Osteocyte (in vitro differentiated cells): ENCODE measurements around the gene PSMC6. TPM values are rescaled to one million over a fixed set of nuclear protein-coding genes. Genes with fewer than 3 reads are reported as not detected.

Experiments used
- DNase-seq: peaks from one replicate; pipeline ENCODE4 v3.0.0; 2021; ENCODE audit warnings: mixed read lengths; ENCODE audit not compliant: unreplicated experiment; ENCODE audit errors: extremely low spot score
- H3K27ac Mint-ChIP-seq: one replicate; pipeline ENCODE4 v1.8.0; 2021; ENCODE audit warnings: mild to moderate bottlenecking, mixed read lengths; ENCODE audit not compliant: unreplicated experiment
- H3K27me3 Mint-ChIP-seq: one replicate; pipeline ENCODE4 v1.8.0; 2021; ENCODE audit warnings: mixed read lengths; ENCODE audit not compliant: unreplicated experiment
- H3K36me3 Mint-ChIP-seq: one replicate; pipeline ENCODE4 v1.8.0; 2021; ENCODE audit warnings: mixed read lengths; ENCODE audit not compliant: unreplicated experiment
- H3K4me1 Mint-ChIP-seq: one replicate; pipeline ENCODE4 v1.8.0; 2021; ENCODE audit warnings: mixed read lengths; ENCODE audit not compliant: unreplicated experiment
- H3K4me3 Mint-ChIP-seq: one replicate; pipeline ENCODE4 v1.8.0; 2021; ENCODE audit warnings: mild to moderate bottlenecking, moderate library complexity, mixed read lengths; ENCODE audit not compliant: unreplicated experiment
- H3K9me3 Mint-ChIP-seq: one replicate; pipeline ENCODE4 v1.8.0; 2021; ENCODE audit warnings: mixed read lengths; ENCODE audit not compliant: unreplicated experiment
- CTCF ChIP-seq: fragments of 200-600 bp; sonication (generic); IDR thresholded peaks from 2 replicates; pipeline ENCODE4 v1.5.0; 2021; ENCODE audit warnings: antibody characterized with exemption, mild to moderate bottlenecking, moderate library complexity
- long read RNA-seq: library from polyadenylated mRNA; unstranded; transcript quantifications from one replicate; pipeline ENCODE4 v2.0.0, GENCODE V29; 2021
- total RNA-seq: library from RNA; stranded (reverse); gene quantifications from 2 replicates; pipeline ENCODE4 v1.2.1, GENCODE V29; 2021

The PSMC6 gene
- total RNA-seq = 69.4 and 79.8 TPM in 2 replicates
- long read RNA-seq, transcript PSMC6-201 (14 exons, 2,188 nt) = major isoform, 647 of 704 reads
- long read RNA-seq, partial matches to known transcripts = 13 of 704 reads
- long read RNA-seq, other reads (novel, unspliced or antisense) = 40 of 704 reads

- no peaks in the 10 kb centered on the region for H3K9me3 Mint-ChIP-seq
- DNase-seq = peak; percentile 95
- peak within 1 kb of the TSS; percentile 99 for H3K4me3 Mint-ChIP-seq
- H3K4me1 Mint-ChIP-seq = peaks cover 36% of the 10 kb centered on the region
- peak within 1 kb of the TSS; percentile 98 for H3K27ac Mint-ChIP-seq
- peaks cover 31% of the 10 kb centered on the region for H3K36me3 Mint-ChIP-seq
- TF ChIP-seq CTCF = no peak
- H3K27me3 Mint-ChIP-seq = no peaks in the 10 kb centered on the region
Measured at GRCh38 chr14:52706724-52707706, at the start of gene PSMC6. TSS of gene PSMC6 (plus strand) at chr14:52707200. CDS start at chr14:52707220, 20 bp downstream.

- H3K27ac Mint-ChIP-seq = no peak overlapping the region
- DNase-seq = no peak
- H3K4me1 Mint-ChIP-seq = no peaks in the 10 kb centered on the region
- no peaks in the 10 kb centered on the region for H3K9me3 Mint-ChIP-seq
- no peak for TF ChIP-seq CTCF
- peaks cover 19% of the 10 kb centered on the region for H3K36me3 Mint-ChIP-seq
- H3K4me3 Mint-ChIP-seq = no peak overlapping the region
- no peaks in the 10 kb centered on the region for H3K27me3 Mint-ChIP-seq
Measured at GRCh38 chr14:52660325-52660724, 46.7 kb upstream of the PSMC6 start.

GRCh38 chr14:52660832-52661231, 46.2 kb upstream of the PSMC6 start:
- Mint-ChIP-seq H3K4me1 (no peaks in the 10 kb centered on the region), H3K9me3 (no peaks in the 10 kb centered on the region), H3K4me3 (no peak overlapping the region), H3K27ac (no peak overlapping the region), H3K36me3 (peaks cover 20% of the 10 kb centered on the region), H3K27me3 (no peaks in the 10 kb centered on the region)
- DNase-seq = no peak
- no peak for TF ChIP-seq CTCF

- DNase-seq = no peak
- Mint-ChIP-seq H3K9me3 (no peaks in the 10 kb centered on the region), H3K4me1 (no peaks in the 10 kb centered on the region), H3K27me3 (no peaks in the 10 kb centered on the region), H3K36me3 (peaks cover 18% of the 10 kb centered on the region), H3K4me3 (no peak overlapping the region), H3K27ac (no peak overlapping the region)
- no peak for TF ChIP-seq CTCF
Measured at GRCh38 chr14:52661314-52661713, 45.7 kb upstream of the PSMC6 start.

- DNase-seq = no peak
- Mint-ChIP-seq H3K9me3 (no peaks in the 10 kb centered on the region), H3K27ac (no peak overlapping the region), H3K27me3 (no peaks in the 10 kb centered on the region), H3K4me3 (no peak overlapping the region), H3K4me1 (no peaks in the 10 kb centered on the region), H3K36me3 (peaks cover 17% of the 10 kb centered on the region)
- no peak for TF ChIP-seq CTCF
Measured at GRCh38 chr14:52663850-52664249, 43.1 kb upstream of the PSMC6 start.
